AG09319 (cell line): ENCODE data around the gene HOXD4.

Experiments used
- DNase-seq: peaks from one replicate; pipeline ENCODE4 v3.0.0-alpha.2; 2010; ENCODE audit warnings: low read depth; ENCODE audit errors: extremely low read depth
- TF ChIP-seq, protein P1 (sequence below): IDR thresholded peaks from 2 replicates; pipeline ENCODE4 v1.5.1; 2011; ENCODE audit warnings: low read depth, mild to moderate bottlenecking, inconsistent platforms, low read length, moderate library complexity

Gene HOXD4

DNA sequence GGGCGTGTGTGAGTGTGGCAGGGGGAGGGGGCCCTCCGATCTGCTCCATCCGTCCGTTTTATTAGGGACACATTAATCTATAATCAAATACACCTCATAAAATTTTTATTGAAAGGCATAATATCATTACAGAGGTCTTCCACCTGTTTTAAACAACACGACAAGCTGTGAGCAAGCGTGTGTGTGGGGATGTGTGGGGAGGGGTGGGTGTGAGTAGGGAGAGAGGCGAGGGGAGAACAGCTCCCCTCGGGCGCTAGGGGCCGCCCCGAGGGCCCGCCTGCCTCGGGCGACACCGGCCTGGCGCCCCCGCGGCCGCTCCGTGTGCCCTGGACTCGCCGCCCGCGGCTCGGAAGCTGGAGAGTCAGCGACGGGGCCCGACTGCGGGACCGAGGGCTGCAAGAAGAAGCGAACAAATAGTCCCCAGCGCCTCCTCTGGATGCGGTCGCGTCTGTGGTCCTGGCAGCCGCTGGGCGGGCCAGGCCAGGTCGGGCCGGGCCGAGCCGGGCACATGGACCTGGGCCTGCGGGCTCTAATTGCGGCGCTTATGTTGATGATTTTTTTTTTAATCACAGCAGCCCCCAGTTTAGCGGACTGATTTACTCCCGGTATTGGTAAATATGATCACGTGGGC, 29.2 kb upstream of the HOXD4 start:
- TF ChIP-seq, protein P1, sequence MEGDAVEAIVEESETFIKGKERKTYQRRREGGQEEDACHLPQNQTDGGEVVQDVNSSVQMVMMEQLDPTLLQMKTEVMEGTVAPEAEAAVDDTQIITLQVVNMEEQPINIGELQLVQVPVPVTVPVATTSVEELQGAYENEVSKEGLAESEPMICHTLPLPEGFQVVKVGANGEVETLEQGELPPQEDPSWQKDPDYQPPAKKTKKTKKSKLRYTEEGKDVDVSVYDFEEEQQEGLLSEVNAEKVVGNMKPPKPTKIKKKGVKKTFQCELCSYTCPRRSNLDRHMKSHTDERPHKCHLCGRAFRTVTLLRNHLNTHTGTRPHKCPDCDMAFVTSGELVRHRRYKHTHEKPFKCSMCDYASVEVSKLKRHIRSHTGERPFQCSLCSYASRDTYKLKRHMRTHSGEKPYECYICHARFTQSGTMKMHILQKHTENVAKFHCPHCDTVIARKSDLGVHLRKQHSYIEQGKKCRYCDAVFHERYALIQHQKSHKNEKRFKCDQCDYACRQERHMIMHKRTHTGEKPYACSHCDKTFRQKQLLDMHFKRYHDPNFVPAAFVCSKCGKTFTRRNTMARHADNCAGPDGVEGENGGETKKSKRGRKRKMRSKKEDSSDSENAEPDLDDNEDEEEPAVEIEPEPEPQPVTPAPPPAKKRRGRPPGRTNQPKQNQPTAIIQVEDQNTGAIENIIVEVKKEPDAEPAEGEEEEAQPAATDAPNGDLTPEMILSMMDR: no peak
- DNase-seq: no peak

DNA sequence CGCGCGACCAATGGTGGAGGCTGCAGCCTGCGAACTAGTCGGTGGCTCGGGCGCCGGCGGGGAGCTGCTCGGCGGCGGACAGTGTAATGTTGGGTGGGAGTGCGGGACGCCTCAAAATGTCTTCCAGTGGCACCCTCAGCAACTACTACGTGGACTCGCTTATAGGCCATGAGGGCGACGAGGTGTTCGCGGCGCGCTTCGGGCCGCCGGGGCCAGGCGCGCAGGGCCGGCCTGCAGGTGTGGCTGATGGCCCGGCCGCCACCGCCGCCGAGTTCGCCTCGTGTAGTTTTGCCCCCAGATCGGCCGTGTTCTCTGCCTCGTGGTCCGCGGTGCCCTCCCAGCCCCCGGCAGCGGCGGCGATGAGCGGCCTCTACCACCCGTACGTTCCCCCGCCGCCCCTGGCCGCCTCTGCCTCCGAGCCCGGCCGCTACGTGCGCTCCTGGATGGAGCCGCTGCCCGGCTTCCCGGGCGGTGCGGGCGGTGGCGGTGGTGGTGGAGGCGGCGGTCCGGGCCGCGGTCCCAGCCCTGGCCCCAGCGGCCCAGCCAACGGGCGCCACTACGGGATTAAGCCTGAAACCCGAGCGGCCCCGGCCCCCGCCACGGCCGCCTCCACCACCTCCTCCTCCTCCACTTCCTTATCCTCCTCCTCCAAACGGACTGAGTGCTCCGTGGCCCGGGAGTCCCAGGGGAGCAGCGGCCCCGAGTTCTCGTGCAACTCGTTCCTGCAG, 28.5 kb upstream of the HOXD4 start, which contains the start of gene HOXD9:
Gene HOXD9, plus strand, starts transcription at position 37 of the 728 bp plus-strand sequence. Its CDS starts 50 bp downstream, at position 87.
- TF ChIP-seq, protein P1: no peak
- DNase-seq: no peak

DNA sequence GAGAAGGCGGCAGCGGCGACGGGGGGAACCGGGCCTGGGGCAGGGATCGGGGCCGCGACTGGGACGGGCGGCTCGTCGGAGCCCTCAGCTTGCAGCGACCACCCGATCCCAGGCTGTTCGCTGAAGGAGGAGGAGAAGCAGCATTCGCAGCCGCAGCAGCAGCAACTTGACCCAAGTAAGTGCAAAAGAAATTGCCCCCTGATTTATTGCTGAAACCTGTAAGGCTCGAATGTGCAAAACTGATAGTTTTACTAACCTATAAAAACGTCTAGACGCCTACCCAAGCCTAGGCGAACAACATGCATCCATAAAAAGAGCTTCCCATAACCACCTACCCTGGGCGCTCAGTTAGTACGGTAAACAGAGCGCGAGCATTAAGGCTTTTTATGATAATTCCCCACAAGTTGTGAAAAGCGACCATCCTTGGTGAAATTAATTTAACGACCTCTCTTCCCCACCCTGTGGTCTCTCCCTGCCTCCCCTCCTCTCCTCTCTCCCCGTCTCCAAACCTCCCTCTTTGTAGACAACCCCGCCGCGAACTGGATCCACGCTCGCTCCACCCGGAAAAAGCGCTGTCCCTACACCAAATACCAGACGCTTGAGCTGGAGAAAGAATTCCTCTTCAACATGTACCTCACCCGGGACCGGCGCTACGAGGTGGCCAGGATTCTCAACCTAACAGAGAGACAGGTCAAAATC, 27.8 kb upstream of the HOXD4 start:
- TF ChIP-seq, protein P1: no peak
- no peak for DNase-seq

DNA sequence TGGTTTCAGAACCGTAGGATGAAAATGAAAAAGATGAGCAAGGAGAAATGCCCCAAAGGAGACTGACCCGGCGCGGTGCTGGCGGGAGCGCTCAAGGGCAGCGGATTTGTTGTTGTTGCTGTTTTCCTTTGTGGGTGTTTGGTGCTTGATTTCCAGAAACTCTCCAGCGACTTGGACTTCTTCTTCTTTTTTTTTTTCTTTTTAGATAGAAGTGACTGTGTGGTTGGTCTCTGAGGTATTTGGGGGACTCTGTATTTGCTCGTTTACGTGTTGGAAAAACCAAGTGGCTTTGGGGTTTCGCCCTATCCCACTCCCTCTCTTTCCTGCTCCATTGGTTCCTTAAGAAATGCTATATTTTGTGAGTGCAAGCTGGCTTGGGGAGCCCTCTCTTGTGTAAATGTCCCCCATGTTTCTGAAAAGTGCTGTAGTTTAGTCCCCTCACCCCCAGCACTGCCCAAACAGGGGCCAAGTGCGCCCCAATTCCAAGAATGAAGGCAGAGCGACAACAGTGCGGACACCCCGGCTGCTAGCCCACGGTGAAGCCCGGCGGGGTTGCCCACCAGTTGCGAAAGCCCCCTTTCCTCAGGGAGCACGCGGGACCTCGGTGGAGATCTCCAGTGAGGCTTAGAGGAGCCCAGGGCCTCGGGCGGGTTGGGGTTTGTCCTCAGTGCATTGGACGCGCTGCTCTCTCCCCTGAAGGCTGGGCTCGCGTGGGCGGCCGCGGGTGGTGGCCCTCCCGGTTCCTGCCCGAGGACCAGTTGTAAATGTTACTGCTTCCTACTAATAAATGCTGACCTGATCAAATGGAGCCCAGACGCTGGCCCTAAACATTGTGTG, 27.0 kb upstream of the HOXD4 start:
- DNase-seq: no peak
- TF ChIP-seq, protein P1: no peak

DNA sequence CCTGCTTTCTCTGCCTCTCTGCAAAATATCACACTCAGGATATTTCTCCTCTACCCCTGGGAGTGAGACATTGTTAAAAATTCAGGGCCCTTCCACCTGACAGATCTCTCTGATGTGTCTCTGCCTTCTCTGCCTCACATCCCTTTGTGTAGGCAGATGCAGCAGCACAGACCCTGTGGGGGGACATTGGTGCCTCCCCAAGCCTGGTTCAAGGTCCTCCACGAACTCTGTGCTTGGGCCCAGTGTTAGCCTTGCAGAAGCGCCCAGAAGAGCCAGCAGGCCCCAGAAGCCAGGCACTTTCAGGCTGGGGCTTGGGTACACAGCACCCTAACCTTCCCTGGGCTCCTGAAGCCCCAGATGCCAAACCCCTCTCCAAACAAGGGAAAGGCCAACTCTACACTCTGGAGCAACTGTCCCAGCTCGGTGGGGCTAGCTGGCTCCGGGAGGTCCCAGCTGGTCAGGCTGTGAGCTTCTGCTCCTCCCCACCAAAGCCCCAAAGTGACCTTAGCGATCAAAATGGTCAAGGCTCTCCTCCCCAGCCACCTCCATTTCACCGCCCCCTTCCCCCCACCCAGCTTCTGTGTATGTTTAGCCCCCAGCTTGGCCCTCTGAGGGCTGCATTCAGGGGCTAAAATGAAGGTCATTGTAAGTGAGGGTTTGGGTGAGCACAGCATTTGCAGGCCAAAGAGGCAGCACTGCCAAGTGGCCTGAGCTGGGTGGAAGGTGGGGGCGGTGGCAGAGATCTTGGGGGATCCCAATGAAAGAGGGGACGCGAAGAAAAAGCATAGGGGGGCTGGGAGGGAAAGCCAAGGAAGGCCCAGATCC, 26.2 kb upstream of the HOXD4 start:
- no peak for DNase-seq
- TF ChIP-seq, protein P1: no peak

DNA sequence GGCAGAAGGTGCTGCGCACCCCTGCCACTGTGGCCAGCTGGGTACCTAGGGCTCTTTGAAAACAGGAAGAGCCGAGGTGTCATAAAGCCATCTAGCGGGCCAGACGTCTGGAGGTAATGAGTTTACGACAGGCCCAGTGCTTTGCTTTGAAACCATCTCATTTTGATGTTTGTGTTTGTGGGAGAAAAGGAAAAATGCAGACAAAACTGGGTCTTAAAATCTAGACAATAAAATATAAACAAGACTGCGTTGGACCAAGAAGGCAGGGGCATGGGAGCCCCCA, 25.6 kb upstream of the HOXD4 start:
- TF ChIP-seq, protein P1: no peak
- no peak for DNase-seq
